GM18520 (cell line): ENCODE results near the gene ETS1.

Experiments
- ATAC-seq: cut with Tn5 transposase; IDR thresholded peaks from one replicate; pipeline ENCODE4 v1.9.1; 2021; ENCODE audit not compliant: unreplicated experiment

Gene ETS1

GRCh38 chr11:128505449-128506065 lies 81.8 kb downstream of the ETS1 start:
- ATAC-seq: no peak

- no peak for ATAC-seq
Measured at GRCh38 chr11:128504486-128504885, 82.9 kb downstream of the ETS1 start.

- ATAC-seq: no peak
Measured at GRCh38 chr11:128503245-128503991, 83.9 kb downstream of the ETS1 start.

GRCh38 chr11:128502726-128503125 lies 84.6 kb downstream of the ETS1 start:
- no peak for ATAC-seq

- no peak for ATAC-seq
Measured at GRCh38 chr11:128501632-128502549, 85.5 kb downstream of the ETS1 start.

- no peak for ATAC-seq
Measured at GRCh38 chr11:128501008-128501407, 86.3 kb downstream of the ETS1 start.

- ATAC-seq: no peak
Measured at GRCh38 chr11:128500493-128500892, 86.9 kb downstream of the ETS1 start.

- no peak for ATAC-seq
Measured at GRCh38 chr11:128499613-128500253, 87.6 kb downstream of the ETS1 start.

- ATAC-seq: no peak
Measured at GRCh38 chr11:128498721-128499245, 88.6 kb downstream of the ETS1 start.

GRCh38 chr11:128497776-128498095 lies 89.6 kb downstream of the ETS1 start:
- no peak for ATAC-seq

GRCh38 chr11:128497061-128497775 lies 90.1 kb downstream of the ETS1 start:
- peak; percentile 78 for ATAC-seq

- no peak for ATAC-seq
Measured at GRCh38 chr11:128496692-128497060, 90.7 kb downstream of the ETS1 start.

- no peak for ATAC-seq
Measured at GRCh38 chr11:128496249-128496648, 91.1 kb downstream of the ETS1 start.

- ATAC-seq: no peak
Measured at GRCh38 chr11:128494418-128495332, 92.7 kb downstream of the ETS1 start.

- ATAC-seq: no peak
Measured at GRCh38 chr11:128493570-128493965, 93.8 kb downstream of the ETS1 start.

- no peak for ATAC-seq
Measured at GRCh38 chr11:128492903-128493569, 94.3 kb downstream of the ETS1 start.

- no peak for ATAC-seq
Measured at GRCh38 chr11:128492461-128492860, 94.9 kb downstream of the ETS1 start.

- no peak for ATAC-seq
Measured at GRCh38 chr11:128491195-128491936, 96.0 kb downstream of the ETS1 start.
